ENCODE data around the gene LAMTOR5. TPM values are rescaled to one million over a fixed set of nuclear protein-coding genes. Genes with fewer than 3 reads are reported as not detected.
"Not testable (repeated sequence)": the region's sequence is repeated elsewhere in the genome, so short reads cannot be mapped to it uniquely, and the experiment has no call there.

Gene LAMTOR5
- total RNA-seq, 2 donors from 2014 or later = 104 to 132 TPM

- H3K27me3 Mint-ChIP-seq (ENCODE audit: insufficient read depth) = no peaks in the 10 kb centered on the region
- no peaks in the 10 kb centered on the region for H3K9me3 Mint-ChIP-seq
- H3K9me3 ChIP-seq (ENCODE audit: control insufficient read depth, low read length) = no peaks in the 10 kb centered on the region
Observed at GRCh38 chr1:110404401-110404800, 3.1 kb downstream of the LAMTOR5 start.

GRCh38 chr1:110403805-110404204 lies 3.7 kb downstream of the LAMTOR5 start:
- no peak overlapping the region for H3K9ac ChIP-seq (ENCODE audit: extremely low read depth, low read length, poor library complexity, severe bottlenecking)
- 100% methylated on average over 4 of the region's 5 CpGs; no CpG with 5 or more reads in 1 of the 2 experiments for WGBS, 2 experiments (ENCODE audit: insufficient coverage in 1 of 2, insufficient read length in 1 of 2)
- Mint-ChIP-seq H3K27me3 (ENCODE audit: insufficient read depth) (no peaks in the 10 kb centered on the region), H3K4me1 (peaks cover 2% of the 10 kb centered on the region), H3K27ac (no peak overlapping the region), H3K36me3 (ENCODE audit: low read depth) (peaks cover 41% of the 10 kb centered on the region), H3K9me3 (no peaks in the 10 kb centered on the region), H3K4me3 (no peak overlapping the region)
- H3K4me3 ChIP-seq (ENCODE audit: low read length) = no peak overlapping the region
- peaks cover 57% of the 10 kb centered on the region for H3K36me3 ChIP-seq (ENCODE audit: control insufficient read depth, insufficient read depth, low read length)
- no peak overlapping the region for H3K27ac ChIP-seq (ENCODE audit: low read depth, low read length)
- no peaks in the 10 kb centered on the region for H3K9me3 ChIP-seq (ENCODE audit: control insufficient read depth, low read length)
- no peaks in the 10 kb centered on the region for H3K27me3 ChIP-seq (ENCODE audit: control insufficient read depth, insufficient read depth, low read length, poor library complexity, severe bottlenecking)
- no peak for DNase-seq
- no peak for TF ChIP-seq CTCF (conservative IDR thresholded peaks at IDR 0.05)
- no peaks in the 10 kb centered on the region for H3K4me1 ChIP-seq (ENCODE audit: control insufficient read depth, insufficient read depth, low read length)

More at GRCh38 chr1:110404401-110404800, 3.1 kb downstream of the LAMTOR5 start:
- H3K27ac ChIP-seq (ENCODE audit: low read depth, low read length) = no peak overlapping the region
- Mint-ChIP-seq H3K4me3 (no peak overlapping the region), H3K4me1 (peaks cover 2% of the 10 kb centered on the region), H3K36me3 (ENCODE audit: low read depth) (peaks cover 37% of the 10 kb centered on the region), H3K27ac (no peak overlapping the region)
- peaks cover 53% of the 10 kb centered on the region for H3K36me3 ChIP-seq (ENCODE audit: control insufficient read depth, insufficient read depth, low read length)
- no peaks in the 10 kb centered on the region for H3K4me1 ChIP-seq (ENCODE audit: control insufficient read depth, insufficient read depth, low read length)
- H3K9ac ChIP-seq (ENCODE audit: extremely low read depth, low read length, poor library complexity, severe bottlenecking) = no peak overlapping the region
- no peak overlapping the region for H3K4me3 ChIP-seq (ENCODE audit: low read length)
- DNase-seq = no peak
- WGBS, 2 experiments (ENCODE audit: insufficient coverage in 1 of 2, insufficient read length in 1 of 2) = 92 to 98% methylated on average over 2 to 4 of the region's 4 CpGs
- TF ChIP-seq CTCF (conservative IDR thresholded peaks at IDR 0.05) = no peak
- no peaks in the 10 kb centered on the region for H3K27me3 ChIP-seq (ENCODE audit: control insufficient read depth, insufficient read depth, low read length, poor library complexity, severe bottlenecking)

- 95 to 96% methylated on average over 30 to 48 of the region's 48 CpGs for WGBS, 2 experiments (ENCODE audit: insufficient coverage in 1 of 2, insufficient read length in 1 of 2)
- not testable (repeated sequence) for H3K27me3 Mint-ChIP-seq (ENCODE audit: insufficient read depth); H3K27me3 ChIP-seq (ENCODE audit: control insufficient read depth, insufficient read depth, low read length, poor library complexity, severe bottlenecking); DNase-seq; H3K27ac ChIP-seq (ENCODE audit: low read depth, low read length); H3K4me3 Mint-ChIP-seq; H3K9ac ChIP-seq (ENCODE audit: extremely low read depth, low read length, poor library complexity, severe bottlenecking); H3K27ac Mint-ChIP-seq; H3K4me3 ChIP-seq (ENCODE audit: low read length); H3K9me3 ChIP-seq (ENCODE audit: control insufficient read depth, low read length); H3K9me3 Mint-ChIP-seq; H3K4me1 ChIP-seq (ENCODE audit: control insufficient read depth, insufficient read depth, low read length); H3K4me1 Mint-ChIP-seq
- peaks cover 33% of the 10 kb centered on the region for H3K36me3 ChIP-seq (ENCODE audit: control insufficient read depth, insufficient read depth, low read length)
- H3K36me3 Mint-ChIP-seq (ENCODE audit: low read depth) = peaks cover 47% of the 10 kb centered on the region
Observed at GRCh38 chr1:110396259-110396958, 11.1 kb downstream of the LAMTOR5 start.

GRCh38 chr1:110394493-110394820 lies 13.0 kb downstream of the LAMTOR5 start:
- H3K4me1 Mint-ChIP-seq = peaks cover 13% of the 10 kb centered on the region
- 92 to 93% methylated on average over 2 to 3 of the region's 3 CpGs for WGBS, 2 experiments (ENCODE audit: insufficient coverage in 1 of 2, insufficient read length in 1 of 2)
- Histone ChIP-seq H3K4me1 (ENCODE audit: control insufficient read depth, insufficient read depth, low read length) (no peaks in the 10 kb centered on the region), H3K36me3 (ENCODE audit: control insufficient read depth, insufficient read depth, low read length) (peaks cover 16% of the 10 kb centered on the region), H3K27me3 (ENCODE audit: control insufficient read depth, insufficient read depth, low read length, poor library complexity, severe bottlenecking) (no peaks in the 10 kb centered on the region), H3K9ac (ENCODE audit: extremely low read depth, low read length, poor library complexity, severe bottlenecking) (no peak overlapping the region), H3K27ac (ENCODE audit: low read depth, low read length) (no peak overlapping the region), H3K4me3 (ENCODE audit: low read length) (no peak overlapping the region), H3K9me3 (ENCODE audit: control insufficient read depth, low read length) (no peaks in the 10 kb centered on the region)
- H3K4me3 Mint-ChIP-seq = no peak overlapping the region
- no peak for TF ChIP-seq CTCF (conservative IDR thresholded peaks at IDR 0.05)
- H3K27ac Mint-ChIP-seq = no peak overlapping the region
- H3K27me3 Mint-ChIP-seq (ENCODE audit: insufficient read depth) = no peaks in the 10 kb centered on the region
- DNase-seq = no peak
- peaks cover 30% of the 10 kb centered on the region for H3K36me3 Mint-ChIP-seq (ENCODE audit: low read depth)
- H3K9me3 Mint-ChIP-seq = peaks cover 9% of the 10 kb centered on the region

All from endodermal cell (in vitro differentiated cells).